NB4 (cell line): ENCODE measurements around the gene C1orf50.

ENCODE experiments used
- DNase-seq: peaks from one replicate; pipeline ENCODE4 v3.0.0; 2010; ENCODE audit warnings: low read depth
- H3K4me3 ChIP-seq: one replicate; pipeline ENCODE4 v1.5.1; 2011; ENCODE audit warnings: mild to moderate bottlenecking, low read depth, low read length, moderate library complexity
- MAX ChIP-seq: IDR thresholded peaks from 2 replicates; pipeline ENCODE4 v1.6.1; 2011; ENCODE audit warnings: low read depth, low read length
- MYC ChIP-seq: IDR thresholded peaks from 2 replicates; pipeline ENCODE4 v1.6.1; 2011; ENCODE audit warnings: low read depth, low read length
- POLR2A ChIP-seq: IDR thresholded peaks from 2 replicates; pipeline ENCODE4 v1.6.1; 2011; ENCODE audit warnings: mild to moderate bottlenecking; ENCODE audit not compliant: insufficient read length; ENCODE audit errors: extremely low read depth
- TF ChIP-seq, protein P1 (sequence below): IDR thresholded peaks from one replicate; pipeline ENCODE4 v1.5.1; 2012; ENCODE audit warnings: low read depth, low read length

The C1orf50 gene

DNA sequence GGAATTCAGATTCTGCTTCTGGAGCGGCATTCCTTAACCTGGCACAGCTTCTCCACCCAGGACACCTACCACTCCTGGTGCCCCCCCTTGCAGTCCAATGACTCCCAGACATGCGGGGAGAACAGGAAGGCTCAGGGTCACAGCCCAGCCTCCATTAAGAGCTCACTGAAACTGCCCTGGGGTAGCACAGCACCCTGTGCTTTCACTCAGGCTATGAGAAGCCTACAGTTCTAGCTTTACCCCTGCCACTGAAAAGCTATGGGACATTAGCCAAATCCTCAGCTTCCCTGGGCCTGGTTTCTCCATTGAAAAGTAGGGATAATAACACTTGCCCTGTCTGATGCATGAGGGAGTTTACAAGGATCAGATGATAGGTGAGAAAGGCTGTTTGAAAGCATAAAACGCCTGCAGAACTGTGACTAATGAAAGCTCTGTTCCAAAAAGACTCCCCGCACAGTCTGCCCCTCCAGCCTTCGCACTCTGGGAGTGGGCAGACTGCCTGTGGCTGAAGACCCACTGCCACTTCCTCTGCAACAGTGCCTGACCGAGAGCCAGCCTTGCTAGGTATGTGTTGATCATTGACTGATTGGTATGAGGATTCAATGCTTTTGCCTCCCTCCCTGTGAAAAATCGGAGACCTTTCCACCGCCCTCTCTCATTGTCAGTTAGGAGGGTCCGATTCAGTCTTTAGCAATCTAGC is 24.3 kb upstream of the C1orf50 start:
- DNase-seq, result no peak
- TF ChIP-seq POLR2A (no peak), MAX (no peak), MYC (no peak)
- TF ChIP-seq, protein P1, sequence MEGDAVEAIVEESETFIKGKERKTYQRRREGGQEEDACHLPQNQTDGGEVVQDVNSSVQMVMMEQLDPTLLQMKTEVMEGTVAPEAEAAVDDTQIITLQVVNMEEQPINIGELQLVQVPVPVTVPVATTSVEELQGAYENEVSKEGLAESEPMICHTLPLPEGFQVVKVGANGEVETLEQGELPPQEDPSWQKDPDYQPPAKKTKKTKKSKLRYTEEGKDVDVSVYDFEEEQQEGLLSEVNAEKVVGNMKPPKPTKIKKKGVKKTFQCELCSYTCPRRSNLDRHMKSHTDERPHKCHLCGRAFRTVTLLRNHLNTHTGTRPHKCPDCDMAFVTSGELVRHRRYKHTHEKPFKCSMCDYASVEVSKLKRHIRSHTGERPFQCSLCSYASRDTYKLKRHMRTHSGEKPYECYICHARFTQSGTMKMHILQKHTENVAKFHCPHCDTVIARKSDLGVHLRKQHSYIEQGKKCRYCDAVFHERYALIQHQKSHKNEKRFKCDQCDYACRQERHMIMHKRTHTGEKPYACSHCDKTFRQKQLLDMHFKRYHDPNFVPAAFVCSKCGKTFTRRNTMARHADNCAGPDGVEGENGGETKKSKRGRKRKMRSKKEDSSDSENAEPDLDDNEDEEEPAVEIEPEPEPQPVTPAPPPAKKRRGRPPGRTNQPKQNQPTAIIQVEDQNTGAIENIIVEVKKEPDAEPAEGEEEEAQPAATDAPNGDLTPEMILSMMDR, result no peak
- no peak overlapping the region for H3K4me3 ChIP-seq

- DNase-seq, result no peak
- no peak overlapping the region for H3K4me3 ChIP-seq
- TF ChIP-seq, protein P1, result no peak
- no peak for TF ChIP-seq MAX
- no peak for TF ChIP-seq POLR2A
- TF ChIP-seq MYC, result no peak
Observed at GRCh38 chr1:42743317-42744147, 23.5 kb upstream of the C1orf50 start.

- DNase-seq, result no peak
- TF ChIP-seq MAX, result no peak
- TF ChIP-seq MYC, result no peak
- no peak for TF ChIP-seq POLR2A
- TF ChIP-seq, protein P1, result no peak
- H3K4me3 ChIP-seq, result no peak overlapping the region
Observed at GRCh38 chr1:42744148-42744413, 23.0 kb upstream of the C1orf50 start.

GRCh38 chr1:42745851-42746250 is 21.2 kb upstream of the C1orf50 start:
- no peak for DNase-seq
- H3K4me3 ChIP-seq, result no peak overlapping the region
- no peak for TF ChIP-seq MAX
- no peak for TF ChIP-seq MYC
- TF ChIP-seq, protein P1, result no peak
- TF ChIP-seq POLR2A, result no peak

DNA sequence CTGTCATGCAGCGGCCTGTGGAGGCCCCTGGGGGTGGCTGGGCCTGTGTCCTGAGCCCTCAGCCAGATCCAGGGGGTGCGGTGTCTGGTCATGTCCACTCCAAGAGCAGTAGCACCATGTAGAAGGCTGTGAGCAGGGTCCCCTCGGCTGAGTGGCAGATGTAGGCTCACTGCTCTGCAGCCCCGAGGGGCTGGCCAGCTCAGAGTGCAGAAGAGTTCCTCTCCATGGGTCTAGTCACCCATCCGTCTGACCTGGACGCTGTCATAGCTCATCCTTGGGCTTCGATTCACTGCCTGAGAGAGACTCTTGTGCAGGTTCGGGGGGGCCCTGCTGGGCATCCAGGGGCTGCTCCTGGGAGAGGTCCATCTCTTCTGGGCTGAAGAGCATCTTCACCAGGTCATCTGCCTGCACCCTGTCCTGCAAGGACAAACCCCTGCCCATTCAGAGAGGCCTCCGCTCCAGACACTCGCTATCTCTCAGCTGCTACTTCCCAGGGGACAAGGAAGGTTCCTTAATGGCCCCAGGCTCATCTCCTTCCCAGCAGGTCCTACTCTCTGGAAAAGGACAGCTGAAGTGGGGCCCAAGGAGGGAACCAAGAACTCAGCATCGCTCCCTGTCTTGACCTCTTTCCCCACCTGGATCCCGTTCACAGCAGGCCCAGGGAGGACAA is 20.5 kb upstream of the C1orf50 start:
- H3K4me3 ChIP-seq, result no peak overlapping the region
- no peak for DNase-seq
- no peak for TF ChIP-seq MAX
- TF ChIP-seq MYC, result no peak
- TF ChIP-seq POLR2A, result no peak
- TF ChIP-seq, protein P1, result no peak
